Measurements from ENCODE around the gene ROR2.

ROR2 gene

DNA sequence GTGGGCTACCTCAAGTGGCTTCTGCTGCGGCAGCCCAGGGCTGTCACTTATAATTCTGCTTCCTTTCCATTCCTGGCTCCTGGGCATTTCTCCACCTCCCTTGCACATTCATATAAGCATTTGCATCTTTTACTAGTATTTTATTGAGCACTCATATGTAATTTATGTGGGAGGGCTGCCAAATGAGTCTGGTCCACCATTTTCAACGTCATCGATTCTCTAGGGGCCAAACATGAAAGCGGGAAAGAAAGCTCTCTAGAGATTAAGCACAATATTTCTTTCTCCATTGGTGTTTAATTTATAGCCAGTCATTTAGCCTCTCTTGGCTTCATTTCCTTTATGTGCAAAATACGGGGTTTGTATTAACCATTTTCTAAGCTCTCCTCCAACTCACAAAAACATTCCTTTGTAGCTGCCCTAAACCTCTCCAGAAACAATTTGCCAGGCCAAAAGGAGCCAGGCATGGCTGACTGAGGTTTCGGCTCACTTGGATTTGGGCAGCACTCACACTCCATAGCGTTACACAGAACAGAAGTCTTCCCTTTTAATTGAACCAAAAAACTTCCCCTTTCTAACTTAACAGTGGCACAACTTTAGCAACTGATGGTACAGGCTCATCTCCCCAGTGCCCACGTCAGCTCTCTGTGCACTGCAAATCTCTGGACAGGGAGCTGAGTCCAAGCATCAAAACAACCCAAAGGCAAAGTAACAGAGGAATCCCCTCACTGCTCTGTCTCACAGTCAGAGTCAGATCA is 183.5 kb downstream of the ROR2 start:
- no peak for DNase-seq

- DNase-seq = no peak
Observed at GRCh38 chr9:91765296-91765695, 184.7 kb downstream of the ROR2 start.

- DNase-seq = no peak
Observed at GRCh38 chr9:91764661-91765060, 185.4 kb downstream of the ROR2 start.

GRCh38 chr9:91761362-91761761 is 188.7 kb downstream of the ROR2 start:
- no peak for DNase-seq

DNA sequence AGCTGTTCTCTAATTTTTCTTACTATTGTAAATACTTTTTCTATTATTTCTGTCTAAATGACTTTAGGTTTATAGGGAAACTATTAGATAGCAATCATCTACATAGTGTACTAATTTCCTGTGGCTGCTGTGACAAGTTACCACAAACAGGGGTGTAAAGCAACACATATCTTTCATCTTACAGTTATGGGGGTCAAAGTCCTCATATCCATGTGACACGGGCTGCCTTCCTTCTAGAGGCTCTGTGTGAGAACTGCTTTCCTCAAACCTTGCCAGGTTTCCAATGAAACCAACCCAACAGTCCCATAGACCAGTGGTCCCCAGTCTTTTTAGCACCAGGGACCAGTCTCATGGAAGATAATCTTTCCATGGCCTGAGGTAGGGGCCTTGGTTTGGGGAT is 189.1 kb downstream of the ROR2 start:
- DNase-seq = no peak

- no peak for DNase-seq
Observed at GRCh38 chr9:91758491-91758981, 191.5 kb downstream of the ROR2 start.

DNA sequence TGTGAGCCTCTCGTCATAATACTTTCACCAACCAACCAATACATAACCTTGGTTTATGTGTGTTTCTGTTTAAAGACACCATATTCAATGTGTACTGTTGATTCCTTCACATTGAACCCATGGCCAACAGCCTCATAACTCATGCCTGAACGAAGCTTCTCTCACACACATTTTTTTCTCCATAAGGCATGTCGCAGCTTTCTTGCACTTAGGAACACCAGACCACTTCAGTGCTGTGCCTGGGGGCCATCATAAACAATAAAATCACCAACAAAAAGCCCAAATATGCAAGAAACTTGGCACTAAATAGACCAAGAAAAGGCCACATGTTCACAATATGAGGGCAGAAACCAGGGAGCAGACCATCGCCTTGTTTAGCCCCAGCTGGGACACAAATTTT is 192.2 kb downstream of the ROR2 start:
- no peak for DNase-seq

DNA sequence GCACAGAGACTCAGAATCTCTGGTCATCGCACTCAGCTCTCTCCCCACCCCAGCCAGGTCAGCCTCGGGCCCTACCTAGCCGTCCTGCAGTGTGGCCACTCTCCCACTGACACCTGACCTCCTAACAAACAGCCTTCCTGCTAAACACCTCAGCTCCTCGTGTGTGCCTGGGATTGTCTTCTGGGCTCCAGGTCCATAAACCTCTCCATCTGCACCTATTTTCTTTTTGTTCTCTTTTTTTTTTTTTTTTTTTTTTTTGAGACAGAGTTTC is 193.6 kb downstream of the ROR2 start:
- no peak for DNase-seq

DNA sequence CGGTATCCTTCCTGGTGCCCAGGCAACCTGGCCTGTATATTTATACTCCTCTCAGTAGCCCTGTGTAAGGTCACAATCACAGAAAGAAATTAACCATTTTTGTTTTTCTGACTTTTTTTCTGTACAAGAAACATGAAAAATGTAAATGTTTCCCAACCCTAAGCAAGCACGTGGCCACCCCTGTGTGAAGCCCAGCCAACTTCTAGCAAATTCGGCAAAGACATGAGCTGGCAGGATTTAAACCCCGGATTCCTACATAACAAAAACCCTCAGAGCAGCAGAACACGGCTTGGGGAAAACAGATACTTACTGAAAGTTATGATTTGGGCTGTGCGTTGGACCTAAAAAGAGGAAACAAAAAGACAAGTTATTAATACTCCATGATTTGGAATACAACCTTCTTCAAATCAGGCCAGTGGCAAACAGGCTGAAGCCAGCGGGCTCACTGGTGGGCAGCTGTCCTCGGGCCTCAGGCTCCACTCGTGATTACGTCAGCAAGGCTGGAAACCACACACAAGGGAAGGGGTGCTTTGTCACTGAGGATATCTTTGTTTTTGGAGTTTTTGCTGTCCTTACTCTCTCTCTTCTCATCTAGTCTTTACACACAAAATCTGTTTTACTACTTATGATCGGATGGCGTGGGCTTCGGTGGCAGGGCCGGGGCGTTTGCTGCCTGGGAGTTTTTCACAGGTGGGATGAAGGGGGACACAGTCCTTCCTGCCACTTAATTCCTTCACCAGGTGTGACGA is 194.1 kb downstream of the ROR2 start:
- no peak for DNase-seq

GRCh38 chr9:91753711-91754110 is 196.3 kb downstream of the ROR2 start:
- no peak for DNase-seq

DNA sequence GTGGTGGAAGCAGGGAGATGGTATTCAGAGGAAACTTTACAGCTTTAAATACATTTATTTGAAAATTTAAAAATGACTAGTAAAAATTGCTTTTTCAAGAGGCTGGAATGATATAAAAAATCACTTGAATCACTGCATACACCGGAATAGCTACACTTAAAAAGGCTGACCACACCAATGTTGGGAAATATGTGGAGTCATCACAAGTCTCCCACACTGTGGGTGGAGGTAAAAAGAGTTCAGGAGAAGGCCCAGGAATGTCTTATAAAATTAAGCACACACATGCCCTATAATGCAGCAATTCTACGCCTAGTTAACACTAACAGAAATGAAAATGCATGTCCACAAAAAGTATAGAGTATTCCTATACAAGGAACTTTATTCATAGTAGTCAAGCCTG is 198.1 kb downstream of the ROR2 start:
- no peak for DNase-seq

DNA sequence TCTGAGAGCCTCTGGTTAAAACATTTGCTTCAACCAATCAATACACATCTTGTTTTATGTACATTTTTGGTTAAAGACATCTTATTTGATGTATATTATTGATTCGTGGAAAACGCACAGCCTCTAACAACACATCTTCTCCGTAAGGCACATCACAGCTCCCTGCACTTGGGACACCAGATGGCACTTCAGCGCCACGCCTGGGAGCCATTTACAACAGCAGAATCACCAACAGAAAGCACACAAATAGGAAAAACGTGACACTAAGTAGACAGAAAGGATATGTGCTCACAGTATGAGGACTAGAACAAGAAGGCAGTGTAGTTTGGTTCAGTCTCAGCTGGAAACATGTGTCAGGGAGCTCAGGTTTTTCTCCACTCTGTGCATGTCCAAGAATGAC is 199.7 kb downstream of the ROR2 start:
- no peak for DNase-seq

GRCh38 chr9:91746904-91747303 is 203.1 kb downstream of the ROR2 start:
- DNase-seq = no peak

- DNase-seq = no peak
Observed at GRCh38 chr9:91746357-91746756, 203.7 kb downstream of the ROR2 start.

GRCh38 chr9:91744114-91744513 is 205.9 kb downstream of the ROR2 start:
- DNase-seq = no peak

- DNase-seq = no peak
Observed at GRCh38 chr9:91741522-91741921, 208.5 kb downstream of the ROR2 start.

- DNase-seq = no peak
Observed at GRCh38 chr9:91740701-91741100, 209.3 kb downstream of the ROR2 start.

GRCh38 chr9:91736898-91737601 is 213.0 kb downstream of the ROR2 start:
- DNase-seq = no peak

DNA sequence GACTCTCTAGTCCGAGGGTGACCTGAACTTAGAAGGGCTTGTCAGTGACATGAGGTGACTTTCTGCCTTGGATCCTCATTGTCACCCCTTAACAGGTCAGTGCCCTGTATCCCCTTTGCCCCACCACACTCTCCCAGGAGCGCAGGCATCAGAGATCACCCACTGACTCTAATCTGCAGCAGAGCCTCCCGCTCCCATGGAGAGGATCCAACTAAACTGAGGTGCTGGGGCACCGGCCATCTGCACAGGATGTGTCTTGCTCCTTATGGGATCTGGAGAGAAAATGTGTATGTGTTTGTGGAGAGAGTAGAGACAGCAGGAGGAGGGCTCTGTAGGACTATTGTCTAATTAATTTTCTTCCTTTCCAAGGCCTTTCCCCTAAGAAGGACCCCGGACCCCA is 213.7 kb downstream of the ROR2 start:
- no peak for DNase-seq

- DNase-seq = no peak
Observed at GRCh38 chr9:91735049-91735448, 215.0 kb downstream of the ROR2 start.

- DNase-seq = no peak
Observed at GRCh38 chr9:91734371-91734981, 215.6 kb downstream of the ROR2 start.

GRCh38 chr9:91733006-91733624 is 216.9 kb downstream of the ROR2 start:
- DNase-seq = no peak
